WTC11 (cell line): ENCODE results near the gene MT2A. TPM values are rescaled to one million over a fixed set of nuclear protein-coding genes. Genes with fewer than 3 reads are reported as not detected.
A peak's percentile ranks its signal among the peaks of the same experiment; 100 is the strongest.

ENCODE experiments used
- ATAC-seq: fragments of 200-7000 bp; cut with Tn5 transposase; 2 replicates; pipeline ENCODE4 v1.10.0; 2021; ENCODE audit warnings: mild to moderate bottlenecking, moderate library complexity
- CTCF ChIA-PET: fragments of 300-600 bp; sonication (Branson Sonifier 250); formaldehyde crosslinking; loops from one replicate; lab custom pipeline; 2021; ENCODE audit warnings: antibody characterized with exemption; lab: Charles Lee
- POLR2A ChIA-PET: fragments of 350-600 bp; sonication (Branson Sonifier 250); formaldehyde crosslinking; loops from one replicate; lab custom pipeline; 2021; ENCODE audit warnings: antibody characterized with exemption; lab: Charles Lee
- DNase-seq: peaks from one replicate; pipeline ENCODE4 v3.0.0; 2021; ENCODE audit warnings: low spot score
- H3K27ac Mint-ChIP-seq: 2 replicates; pipeline ENCODE4 v1.8.0; 2021; ENCODE audit warnings: mixed read lengths
- H3K27me3 Mint-ChIP-seq: 2 replicates; pipeline ENCODE4 v1.8.0; 2021; ENCODE audit warnings: low read depth, mild to moderate bottlenecking, moderate library complexity, mixed read lengths
- H3K36me3 Mint-ChIP-seq: 2 replicates; pipeline ENCODE4 v1.8.0; 2021; ENCODE audit warnings: mixed read lengths
- H3K4me1 Mint-ChIP-seq: 2 replicates; pipeline ENCODE4 v1.8.0; 2022; ENCODE audit warnings: mixed read lengths
- H3K4me3 Mint-ChIP-seq: 2 replicates; pipeline ENCODE4 v1.8.0; 2021; ENCODE audit warnings: mild to moderate bottlenecking, moderate library complexity, mixed read lengths
- H3K9me3 Mint-ChIP-seq: 2 replicates; pipeline ENCODE4 v1.8.0; 2021; ENCODE audit warnings: mixed read lengths
- AFF4 ChIP-seq: sonication (generic); formaldehyde crosslinking; IDR thresholded peaks from 2 replicates; pipeline ENCODE4 v1.8.1; 2023; ENCODE audit warnings: mild to moderate bottlenecking, missing genetic modification reagents, borderline replicate concordance
- CBFB ChIP-seq: sonication (generic); formaldehyde crosslinking; IDR thresholded peaks from 2 replicates; pipeline ENCODE4 v1.8.1; 2022; ENCODE audit warnings: mild to moderate bottlenecking, low read depth, missing genetic modification reagents
- ELF4 ChIP-seq: sonication (generic); formaldehyde crosslinking; IDR thresholded peaks from 2 replicates; pipeline ENCODE4 v1.8.1; 2022; ENCODE audit warnings: low read depth, mild to moderate bottlenecking, moderate library complexity, missing genetic modification reagents
- ETV6 ChIP-seq: sonication (generic); formaldehyde crosslinking; IDR thresholded peaks from 2 replicates; pipeline ENCODE4 v1.8.1; 2022; ENCODE audit warnings: mild to moderate bottlenecking, missing genetic modification reagents
- FOXK1 ChIP-seq: sonication (generic); formaldehyde crosslinking; IDR thresholded peaks from 2 replicates; pipeline ENCODE4 v1.8.0; 2022; ENCODE audit warnings: mild to moderate bottlenecking, moderate library complexity, missing genetic modification reagents
- FOXP4 ChIP-seq: sonication (generic); formaldehyde crosslinking; IDR thresholded peaks from 2 replicates; pipeline ENCODE4 v1.8.0; 2022; ENCODE audit warnings: mild to moderate bottlenecking, missing genetic modification reagents
- HMGXB4 ChIP-seq: sonication (generic); formaldehyde crosslinking; IDR thresholded peaks from 2 replicates; pipeline ENCODE4 v1.8.1; 2023; ENCODE audit warnings: mild to moderate bottlenecking, moderate library complexity, missing genetic modification reagents
- MAX ChIP-seq: sonication (generic); formaldehyde crosslinking; IDR thresholded peaks from 2 replicates; pipeline ENCODE4 v1.8.0; 2022; ENCODE audit warnings: mild to moderate bottlenecking, missing genetic modification reagents
- OVOL2 ChIP-seq: fragments of 250-450 bp; sonication (Bioruptor Pico); IDR thresholded peaks from 2 replicates; pipeline ENCODE4 v1.9.0; 2021; ENCODE audit warnings: mild to moderate bottlenecking, borderline replicate concordance
- SMAD3 ChIP-seq: sonication (generic); formaldehyde crosslinking; IDR thresholded peaks from 2 replicates; pipeline ENCODE4 v1.8.0; 2022; ENCODE audit warnings: missing genetic modification reagents, mild to moderate bottlenecking, borderline replicate concordance
- SP1 ChIP-seq: sonication (generic); formaldehyde crosslinking; conservative IDR thresholded peaks from 2 replicates; pipeline ENCODE4 v1.8.1; 2022; ENCODE audit warnings: missing genetic modification reagents
- ZBTB43 ChIP-seq: sonication (generic); formaldehyde crosslinking; IDR thresholded peaks from 2 replicates; pipeline ENCODE4 v1.8.1; 2023; ENCODE audit warnings: mild to moderate bottlenecking, missing genetic modification reagents
- ZNF232 ChIP-seq: sonication (generic); formaldehyde crosslinking; IDR thresholded peaks from 2 replicates; pipeline ENCODE4 v1.8.0; 2022; ENCODE audit warnings: mild to moderate bottlenecking, missing genetic modification reagents
- total RNA-seq: library from RNA; stranded (reverse); gene quantifications from 3 replicates; pipeline ENCODE4 v1.2.3, GENCODE V29; 2021

MT2A gene
- total RNA-seq, 1 experiment from 2014 or later = 139 TPM

- Mint-ChIP-seq H3K27ac (peak within 1 kb of the TSS; percentile 74; the same call in 1 of the 2 replicates), H3K4me3 (peak within 1 kb of the TSS; percentile 95), H3K4me1 (peaks cover 26% of the 10 kb centered on the region), H3K27me3 (peaks cover 85% of the 10 kb centered on the region), H3K36me3 (0 out of 2 replicates have a peak, but pooled peaks cover 5% of the 10 kb centered on the region), H3K9me3 (no peaks in the 10 kb centered on the region)
- ChIA-PET POLR2A (interaction anchor here (0.6 to 1.9 kb wide), 12 partner anchors 11 to 503 kb away, joined by 3 to 24 read pairs (median 4); partner anchors contain the start of genes MT1E, MT1H, MT1X and MT2A), CTCF (interaction anchor here (0.6 to 1.5 kb wide), 9 partner anchors 8 to 329 kb away, joined by 3 to 24 read pairs (median 4); no protein-coding TSS in a partner anchor)
- DNase-seq (peak; percentile 92), ATAC-seq (peak; percentile 88)
- TF ChIP-seq AFF4 (CRISPR knock-in tag) (peak; percentile 47; the same call in 1 of the 2 replicates), ZBTB43 (CRISPR knock-in tag) (0 out of 2 replicates have a peak, but pooled peaks have one; percentile 36), ETV6 (CRISPR knock-in tag) (0 out of 2 replicates have a peak, but pooled peaks have one; percentile 22), SP1 (CRISPR knock-in tag) (peak; percentile 66), HMGXB4 (0 out of 2 replicates have a peak, but pooled peaks have one; percentile 59), FOXK1 (CRISPR knock-in tag) (no peak), OVOL2 (CRISPR knock-in tag) (no peak), ZNF232 (no peak), SMAD3 (CRISPR knock-in tag) (no peak), ELF4 (no peak), FOXP4 (peak; percentile 18; the same call in 1 of the 2 replicates), MAX (CRISPR knock-in tag) (0 out of 2 replicates have a peak, but pooled peaks have one; percentile 17), CBFB (CRISPR knock-in tag) (0 out of 2 replicates have a peak, but pooled peaks have one; percentile 62)
Measured at GRCh38 chr16:56657555-56658326, 49.4 kb downstream of the MT2A start, which contains the start of gene MT1F. MT1F (plus strand) TSS chr16:56657959; CDS start chr16:56658059, 100 bp downstream.
